Subcutaneous adipose tissue (tissue), 4 donors: ENCODE results near the gene ZFP36. TPM values are rescaled to one million over a fixed set of nuclear protein-coding genes. Genes with fewer than 3 reads are reported as not detected.

ENCODE experiments used
- CTCF ChIP-seq: fragments of 450-650 bp; IDR thresholded peaks from one replicate; pipeline ENCODE4 v1.5.1; 2016; ENCODE audit warnings: low read depth, mild to moderate bottlenecking, control low read depth, antibody characterized with exemption, moderate library complexity
- total RNA-seq, 4 donors: library from RNA; depleted of rRNA; stranded (reverse); fragments of >200 nt; gene quantifications; one replicate each; pipeline ENCODE4 v1.1.0, GENCODE V29; 2016

Gene ZFP36
- total RNA-seq, 4 donors from 2014 or later = 76.9 to 156 (median 95.5) TPM

GRCh38 chr19:39413911-39414608, 7.4 kb downstream of the ZFP36 start:
- no peak for TF ChIP-seq CTCF

DNA sequence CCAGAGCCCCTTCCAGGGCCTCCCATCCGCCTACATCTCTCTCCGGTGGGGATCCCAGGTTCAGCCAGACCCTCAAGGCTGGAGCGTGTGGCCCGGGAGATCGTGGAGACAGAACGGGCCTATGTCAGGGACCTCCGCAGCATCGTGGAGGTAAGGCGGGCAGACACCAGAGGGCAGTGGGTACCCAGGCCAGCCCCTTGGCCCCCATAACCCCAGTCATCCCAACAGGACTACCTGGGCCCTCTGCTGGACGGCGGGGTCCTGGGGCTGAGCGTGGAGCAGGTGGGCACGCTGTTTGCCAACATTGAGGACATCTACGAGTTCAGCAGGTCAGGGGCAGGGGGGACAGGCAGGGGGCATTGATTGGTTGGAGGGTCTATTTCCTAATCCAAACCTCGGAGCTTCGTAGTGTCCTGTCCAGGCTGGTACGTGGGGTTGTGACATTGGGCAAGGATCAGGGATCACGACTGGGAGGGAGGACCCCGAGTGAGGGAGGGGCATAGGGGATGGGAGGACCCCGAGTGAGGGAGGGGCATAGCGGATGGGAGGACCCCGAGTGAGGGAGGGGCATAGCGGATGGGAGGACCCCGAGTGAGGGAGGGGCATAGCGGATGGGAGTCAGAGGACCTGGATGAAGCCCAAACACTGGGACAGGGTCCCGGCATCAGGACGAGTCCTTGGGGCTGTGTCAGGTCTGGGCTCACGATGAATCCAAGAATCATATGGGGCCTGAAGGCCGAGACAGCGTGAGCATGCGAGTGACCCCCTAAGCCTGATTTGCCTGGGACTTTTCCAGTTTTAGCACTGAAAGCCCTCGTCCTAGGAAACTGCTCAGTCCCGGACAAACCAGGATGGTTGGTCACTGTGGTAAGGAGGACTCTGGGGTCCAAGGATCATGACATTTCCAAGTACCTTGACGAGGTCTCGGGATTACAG, 8.7 kb downstream of the ZFP36 start:
- TF ChIP-seq CTCF = no peak

DNA sequence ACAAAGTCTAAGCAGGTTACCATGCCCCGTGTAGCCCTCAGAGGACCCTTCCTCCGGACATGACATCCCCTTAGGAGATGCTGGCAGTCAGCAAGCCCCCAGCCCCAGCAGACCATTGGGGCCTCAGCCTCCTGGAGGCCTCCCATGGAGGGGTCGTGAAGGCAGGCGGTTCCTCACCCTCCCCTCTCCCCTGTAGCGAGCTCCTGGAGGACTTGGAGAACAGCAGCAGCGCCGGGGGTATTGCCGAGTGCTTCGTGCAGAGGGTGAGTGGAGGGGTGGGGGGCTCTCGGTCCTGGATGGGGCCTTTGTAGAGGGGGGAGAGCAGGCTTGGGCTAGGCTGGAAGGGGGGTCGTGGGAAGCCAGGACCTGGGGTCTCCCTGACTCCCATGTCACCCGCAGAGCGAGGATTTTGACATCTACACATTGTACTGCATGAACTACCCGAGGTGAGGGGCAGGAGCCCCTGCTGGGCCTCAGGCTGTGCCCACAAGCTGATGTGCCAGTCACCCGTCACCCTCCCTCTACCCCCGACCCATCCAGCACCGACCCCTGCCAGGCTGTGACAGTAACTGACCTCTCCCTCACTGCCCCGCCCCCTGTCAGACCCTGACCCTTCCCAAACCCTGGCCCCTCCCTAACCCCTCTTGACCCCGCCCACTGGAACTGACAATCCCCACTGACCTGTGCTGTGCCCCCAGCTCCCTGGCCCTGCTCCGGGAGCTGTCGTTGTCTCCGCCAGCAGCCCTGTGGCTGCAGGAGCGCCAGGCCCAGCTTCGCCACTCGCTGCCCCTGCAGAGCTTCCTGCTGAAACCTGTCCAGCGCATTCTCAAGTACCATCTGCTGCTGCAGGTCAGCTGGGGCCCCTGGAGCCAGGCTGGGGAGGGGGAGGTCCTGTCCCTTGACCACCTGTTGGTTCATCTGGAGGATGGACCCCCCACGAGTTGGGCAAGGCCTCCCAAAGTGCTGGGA, 9.8 kb downstream of the ZFP36 start:
- TF ChIP-seq CTCF = no peak

- TF ChIP-seq CTCF = no peak
These were observed 11.0 kb downstream of the ZFP36 start for GRCh38 chr19:39417463-39418181.

DNA sequence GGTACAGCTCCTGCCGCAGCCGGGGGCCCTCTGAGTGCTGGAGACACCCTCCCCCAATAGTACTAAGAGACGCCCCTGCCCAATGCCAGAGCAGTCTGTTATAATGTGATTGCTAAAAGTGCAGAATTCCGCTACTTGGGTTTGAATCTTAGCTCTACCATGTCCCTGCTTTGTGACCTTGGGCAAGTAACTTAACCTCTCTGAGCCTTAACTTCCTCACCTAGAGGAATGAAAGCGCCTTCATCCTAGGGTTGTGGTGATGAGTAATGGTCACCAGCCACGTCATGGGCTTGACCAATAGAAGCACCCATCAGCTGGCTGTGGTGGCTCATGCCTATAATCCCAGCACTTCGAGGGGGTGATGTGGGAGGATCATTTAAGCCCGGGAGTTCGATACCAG, 12.4 kb downstream of the ZFP36 start:
- TF ChIP-seq CTCF = no peak

- no peak for TF ChIP-seq CTCF
These were observed 14.1 kb downstream of the ZFP36 start for GRCh38 chr19:39420769-39421168.
